ENCODE measurements around the gene PDLIM7.

The PDLIM7 gene

GRCh38 chr5:177440211-177440989 lies 57.0 kb downstream of the PDLIM7 start:
- no peak for DNase-seq

- DNase-seq, result no peak
These were observed 57.8 kb downstream of the PDLIM7 start for GRCh38 chr5:177439518-177440053.

GRCh38 chr5:177438468-177438867 lies 58.9 kb downstream of the PDLIM7 start:
- DNase-seq, result no peak

GRCh38 chr5:177437623-177438022 lies 59.8 kb downstream of the PDLIM7 start:
- no peak for DNase-seq

GRCh38 chr5:177435847-177436536 lies 61.4 kb downstream of the PDLIM7 start:
- DNase-seq, result no peak

GRCh38 chr5:177434942-177435738 lies 62.3 kb downstream of the PDLIM7 start:
- DNase-seq, result no peak

GRCh38 chr5:177434437-177434836 lies 63.0 kb downstream of the PDLIM7 start:
- no peak for DNase-seq

GRCh38 chr5:177433658-177434217 lies 63.7 kb downstream of the PDLIM7 start:
- no peak for DNase-seq

All from NCI-H2081 (cell line).